Measurements from ENCODE around the gene SEMA6B. TPM values are rescaled to one million over a fixed set of nuclear protein-coding genes. Genes with fewer than 3 reads are reported as not detected.

Gene SEMA6B
- total RNA-seq, 1 donor from 2014 or later = 107 TPM

GRCh38 chr19:4589579-4590410 is 30.3 kb upstream of the SEMA6B start:
- DNase-seq (ENCODE audit: low read depth, low spot score) = no peak

- DNase-seq (ENCODE audit: low read depth, low spot score) = no peak
Observed at GRCh38 chr19:4588291-4588761, 28.8 kb upstream of the SEMA6B start.

DNA sequence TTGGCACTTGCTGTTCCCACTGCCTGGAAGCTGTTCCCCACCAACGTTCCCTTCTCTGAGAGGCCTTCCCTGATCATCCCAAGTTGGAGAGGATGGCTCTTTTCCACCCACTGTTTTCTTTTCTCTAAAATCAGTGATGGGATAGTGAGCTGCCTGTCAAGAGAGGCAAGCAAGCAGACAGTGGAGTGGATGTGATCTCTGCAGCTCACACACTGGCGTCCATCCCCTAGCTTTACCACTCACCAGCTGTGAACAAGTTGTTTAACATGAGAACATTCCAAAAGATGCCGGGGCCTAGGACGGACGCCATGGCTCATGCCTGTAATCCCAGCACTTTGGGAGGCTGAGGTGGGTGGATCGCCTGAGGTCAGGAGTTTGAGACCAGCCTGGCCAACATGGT is 28.0 kb upstream of the SEMA6B start:
- no peak for DNase-seq (ENCODE audit: low read depth, low spot score)

GRCh38 chr19:4586691-4587090 is 27.2 kb upstream of the SEMA6B start:
- DNase-seq (ENCODE audit: low read depth, low spot score) = no peak

GRCh38 chr19:4586245-4586644 is 26.8 kb upstream of the SEMA6B start:
- no peak for DNase-seq (ENCODE audit: low read depth, low spot score)

- DNase-seq (ENCODE audit: low read depth, low spot score) = no peak
Observed at GRCh38 chr19:4585556-4585955, 26.1 kb upstream of the SEMA6B start.

DNA sequence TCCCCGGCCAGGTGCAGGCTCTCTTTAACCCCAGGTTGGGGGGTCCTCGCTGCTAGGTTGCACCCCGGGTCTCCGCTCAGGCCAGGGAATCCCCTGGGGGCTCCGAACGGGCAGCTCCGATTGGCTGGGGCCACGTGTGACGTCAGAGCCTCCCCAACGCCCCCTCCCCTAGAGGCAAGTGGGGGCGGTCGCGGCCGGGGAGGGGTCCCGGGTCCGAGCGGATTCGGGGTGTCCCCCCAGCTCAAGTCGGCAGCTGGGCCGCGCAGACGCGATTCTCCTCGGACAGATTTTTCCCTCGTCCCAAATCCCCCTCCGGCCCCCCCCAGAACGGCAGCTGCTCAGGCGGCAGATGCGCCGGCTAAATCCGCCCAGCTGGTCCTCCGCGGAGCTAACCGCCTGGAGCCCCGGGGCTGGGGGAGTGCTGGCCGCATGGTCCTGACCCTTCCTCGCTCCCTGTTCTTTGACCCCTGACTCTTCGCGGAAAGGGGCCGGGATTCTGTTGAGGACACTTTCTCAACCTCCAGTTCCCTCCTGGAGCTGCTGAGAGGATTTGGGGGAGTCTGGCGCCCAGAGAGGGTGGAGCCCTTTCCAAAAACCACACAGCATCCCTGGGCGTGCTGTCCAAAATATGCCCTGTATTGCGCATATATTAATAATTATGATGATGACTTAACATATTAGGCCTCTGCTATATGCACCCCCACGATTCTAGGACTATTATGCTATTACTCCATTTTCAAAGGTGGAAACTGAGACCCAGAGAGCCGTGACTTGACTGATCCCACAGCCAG is 25.4 kb upstream of the SEMA6B start:
- DNase-seq (ENCODE audit: low read depth, low spot score) = no peak

DNA sequence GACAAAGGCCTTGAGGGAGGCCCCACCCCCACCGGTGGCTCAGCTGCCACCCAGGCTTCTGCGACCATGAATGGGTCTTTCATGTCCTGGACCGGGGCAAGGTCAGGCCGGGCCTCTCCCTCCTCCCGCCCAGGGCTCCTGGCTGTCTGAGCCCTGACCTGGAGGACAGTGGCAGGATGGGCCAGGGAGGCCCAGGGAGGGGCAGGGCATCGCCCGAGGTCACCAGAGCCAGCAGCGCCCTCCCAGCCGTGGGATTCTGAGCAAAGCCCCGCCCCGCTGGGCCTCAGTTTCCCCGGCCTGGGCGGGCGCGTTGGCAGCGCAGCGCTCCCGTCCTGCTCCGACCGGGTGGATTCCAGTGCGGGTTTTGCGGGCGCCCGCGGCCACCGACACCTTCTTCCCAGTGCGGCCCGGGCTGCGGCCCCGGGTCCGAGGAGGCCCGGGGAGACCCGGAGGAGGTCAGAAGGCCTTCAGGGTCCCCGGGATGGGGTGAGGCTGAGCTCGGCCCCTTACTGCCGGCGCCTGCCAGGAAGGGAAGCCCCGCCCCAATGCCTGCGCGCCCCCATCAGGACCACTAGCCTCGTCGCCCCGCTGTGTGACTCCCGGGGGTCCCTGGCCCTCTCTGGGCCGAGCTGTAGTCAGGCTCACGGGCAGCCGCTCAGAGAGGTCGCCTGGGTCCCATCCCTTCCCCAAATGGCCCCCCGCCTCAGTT is 24.6 kb upstream of the SEMA6B start:
- no peak for DNase-seq (ENCODE audit: low read depth, low spot score)

DNA sequence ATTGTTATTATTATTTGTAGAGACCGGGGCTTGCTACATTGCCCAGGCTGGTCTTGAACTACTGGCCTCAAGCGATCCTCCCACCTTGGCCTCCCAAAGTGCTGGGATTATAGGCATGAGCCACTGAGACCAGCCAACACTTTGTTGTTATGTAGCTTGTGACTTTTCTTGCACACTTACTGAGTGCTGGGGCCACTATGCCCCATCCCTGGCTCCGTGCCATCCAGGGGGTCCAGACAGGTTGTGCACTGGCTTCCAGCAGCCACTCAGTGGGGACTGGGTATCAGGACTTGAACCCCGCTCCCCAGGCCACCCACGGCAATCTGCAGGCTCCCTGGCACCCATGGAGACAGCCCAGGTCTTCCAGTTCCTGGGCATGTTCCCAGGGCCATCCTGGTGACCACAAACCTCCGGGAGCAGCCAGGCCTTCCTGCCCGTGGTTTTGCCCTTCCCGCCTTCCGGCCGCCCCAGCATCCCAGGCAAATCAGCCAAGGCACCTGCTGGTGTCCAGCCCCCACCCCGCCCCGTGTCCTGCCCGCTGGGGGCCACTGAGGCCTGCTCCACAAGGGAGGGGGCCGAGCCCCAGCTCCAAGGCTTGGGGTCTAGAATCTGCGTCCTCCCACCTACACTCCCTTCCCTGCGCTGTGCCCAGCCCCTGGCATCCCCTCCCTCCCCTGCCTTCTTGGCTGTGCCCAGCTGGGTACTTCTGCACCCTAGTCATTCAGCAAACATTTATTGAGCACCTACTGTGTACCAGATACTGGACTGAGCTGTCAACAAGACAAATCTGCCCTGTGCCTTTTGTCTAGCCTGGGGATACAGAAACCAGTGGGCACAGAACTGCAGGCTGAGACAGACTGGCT is 23.7 kb upstream of the SEMA6B start:
- DNase-seq (ENCODE audit: low read depth, low spot score) = no peak

GRCh38 chr19:4581666-4582553 is 22.4 kb upstream of the SEMA6B start:
- no peak for DNase-seq (ENCODE audit: low read depth, low spot score)

DNA sequence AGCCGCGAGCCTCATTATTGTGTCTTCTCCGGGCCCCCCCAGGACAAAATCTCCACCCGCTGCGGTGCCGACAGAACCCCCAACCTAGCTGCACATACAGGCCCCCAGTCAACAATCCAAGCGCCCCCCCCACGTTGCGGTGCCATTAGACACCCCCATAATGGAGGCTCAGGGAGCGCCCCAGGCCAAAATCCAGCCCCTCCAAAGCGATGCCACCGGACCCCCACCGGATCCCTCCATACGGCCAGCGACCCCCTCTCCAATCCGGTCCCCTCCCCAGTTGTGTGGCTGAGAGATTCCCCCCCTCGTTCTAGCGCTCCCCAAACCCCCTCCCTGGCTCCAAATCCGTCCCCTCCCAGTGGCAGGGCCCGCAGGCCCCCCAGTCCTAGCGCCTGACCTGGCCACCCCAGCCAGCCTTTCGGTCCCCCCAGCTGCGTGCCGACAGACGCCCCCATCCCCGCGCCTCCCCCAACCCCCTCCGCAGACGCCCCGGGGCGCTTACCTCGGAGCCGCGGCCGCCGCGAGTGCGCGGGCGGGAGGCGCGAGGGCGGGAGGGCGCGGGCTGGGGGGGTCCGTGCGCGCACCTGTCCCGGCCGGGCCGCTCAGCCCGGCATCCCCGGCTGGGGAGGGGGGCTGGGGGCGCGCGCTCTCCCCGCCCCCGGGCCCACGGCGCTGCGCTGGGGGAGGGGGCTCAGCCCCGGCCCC is 21.6 kb upstream of the SEMA6B start:
- DNase-seq (ENCODE audit: low read depth, low spot score) = no peak

DNA sequence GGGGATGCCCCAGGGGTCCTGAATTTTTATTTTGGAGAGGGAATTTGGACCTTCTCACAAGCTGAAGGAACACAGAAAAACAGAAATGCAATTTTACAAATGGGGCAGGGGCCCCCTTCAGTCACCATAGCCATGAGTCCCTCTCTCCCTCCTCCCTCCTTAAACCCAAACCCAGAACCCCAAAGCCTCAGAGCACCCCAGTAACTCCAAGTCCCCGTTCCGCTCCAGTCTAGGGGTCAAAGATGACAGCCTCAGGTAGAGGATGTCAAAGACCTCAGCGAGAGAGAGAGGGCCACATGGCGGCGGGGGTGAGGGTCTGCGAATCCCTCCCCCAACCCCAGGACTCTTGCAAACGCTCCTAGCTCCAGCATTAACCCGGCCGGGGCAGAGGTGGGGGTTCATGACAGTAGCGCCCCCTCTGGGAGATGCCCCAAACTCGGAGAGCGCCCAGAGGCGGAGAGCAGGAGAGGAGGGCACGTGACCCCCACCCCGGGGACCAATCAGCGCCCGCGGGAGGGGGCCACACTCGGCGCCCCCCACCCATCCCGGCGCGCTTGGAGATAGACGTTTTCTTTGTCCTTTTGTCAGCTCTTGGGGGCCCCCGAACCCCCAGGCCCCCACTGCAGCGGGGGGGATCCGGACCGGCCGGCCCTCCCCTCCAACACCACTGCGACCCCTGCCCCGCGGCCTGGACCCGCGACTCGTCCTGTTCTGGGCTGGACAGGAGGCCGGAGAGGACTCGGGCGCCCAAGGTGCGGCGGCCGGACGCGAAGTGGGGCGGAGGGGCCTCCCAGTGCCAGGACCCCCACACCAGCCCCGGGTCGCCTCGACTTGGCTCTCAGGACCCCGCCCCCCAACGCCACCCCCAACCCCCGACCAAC is 20.8 kb upstream of the SEMA6B start:
- no peak for DNase-seq (ENCODE audit: low read depth, low spot score)

- no peak for DNase-seq (ENCODE audit: low read depth, low spot score)
Observed at GRCh38 chr19:4579389-4579788, 19.9 kb upstream of the SEMA6B start.

GRCh38 chr19:4578552-4579248 is 19.2 kb upstream of the SEMA6B start:
- DNase-seq (ENCODE audit: low read depth, low spot score) = no peak

DNA sequence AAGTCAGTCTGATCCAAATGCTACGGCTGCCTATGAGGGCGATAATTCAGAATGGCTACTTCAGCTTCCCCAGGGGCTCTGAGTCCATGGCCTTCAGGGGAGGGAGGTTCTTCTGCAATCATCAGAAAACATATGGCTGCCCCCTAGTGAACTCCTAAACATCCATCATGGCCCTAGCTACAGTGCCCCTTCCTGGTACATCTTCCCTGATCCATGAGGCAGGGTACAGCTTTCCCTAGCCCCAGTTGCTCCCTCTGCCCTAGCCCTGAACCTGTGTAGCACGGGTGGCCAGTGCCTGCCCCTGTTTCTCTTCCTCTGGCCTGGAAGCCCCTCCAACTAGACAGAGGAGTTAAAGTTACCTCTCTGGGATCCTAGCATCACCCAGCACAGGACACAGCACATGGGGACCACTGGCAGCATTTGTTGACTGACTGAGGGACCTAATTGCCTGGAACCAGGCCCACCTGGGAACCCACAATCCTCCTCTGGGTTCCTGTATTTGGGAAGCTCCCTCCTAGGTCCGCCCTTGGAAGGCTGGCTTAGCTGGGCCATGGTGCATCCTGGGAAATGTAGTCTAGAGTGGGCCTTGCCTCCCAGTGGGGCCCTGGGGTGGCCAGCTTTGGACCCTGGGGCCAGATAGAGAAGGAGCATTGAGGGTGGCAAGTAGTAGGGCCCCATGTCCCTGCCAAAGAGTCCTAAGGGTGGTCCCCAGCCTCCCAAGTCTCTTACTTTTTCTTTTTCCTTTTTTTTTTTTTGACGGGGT is 17.7 kb upstream of the SEMA6B start:
- DNase-seq (ENCODE audit: low read depth, low spot score) = no peak

- no peak for DNase-seq (ENCODE audit: low read depth, low spot score)
Observed at GRCh38 chr19:4576016-4576933, 16.8 kb upstream of the SEMA6B start.
